Ovary (tissue), 3 donors: ENCODE data around the gene PDE4D.

Experiments
- POLR2A ChIP-seq: fragments of 450-650 bp; IDR thresholded peaks from one replicate; pipeline ENCODE4 v1.6.1; 2017; ENCODE audit warnings: antibody characterized with exemption, mild to moderate bottlenecking, moderate library complexity
- TF ChIP-seq, protein P1 (sequence below), 3 donors: fragments of 450-650 bp in 2 of 3; fragments of 200-600 bp in 1 of 3; IDR thresholded peaks; one replicate each; pipeline versions ENCODE4 v1.5.1 to v1.8.0; 2016 to 2022; ENCODE audit warnings: antibody characterized with exemption in 3 of 3, mild to moderate bottlenecking in 1 of 3
- donor health status: DM: no; HTN: no; CAD: no.

DNA sequence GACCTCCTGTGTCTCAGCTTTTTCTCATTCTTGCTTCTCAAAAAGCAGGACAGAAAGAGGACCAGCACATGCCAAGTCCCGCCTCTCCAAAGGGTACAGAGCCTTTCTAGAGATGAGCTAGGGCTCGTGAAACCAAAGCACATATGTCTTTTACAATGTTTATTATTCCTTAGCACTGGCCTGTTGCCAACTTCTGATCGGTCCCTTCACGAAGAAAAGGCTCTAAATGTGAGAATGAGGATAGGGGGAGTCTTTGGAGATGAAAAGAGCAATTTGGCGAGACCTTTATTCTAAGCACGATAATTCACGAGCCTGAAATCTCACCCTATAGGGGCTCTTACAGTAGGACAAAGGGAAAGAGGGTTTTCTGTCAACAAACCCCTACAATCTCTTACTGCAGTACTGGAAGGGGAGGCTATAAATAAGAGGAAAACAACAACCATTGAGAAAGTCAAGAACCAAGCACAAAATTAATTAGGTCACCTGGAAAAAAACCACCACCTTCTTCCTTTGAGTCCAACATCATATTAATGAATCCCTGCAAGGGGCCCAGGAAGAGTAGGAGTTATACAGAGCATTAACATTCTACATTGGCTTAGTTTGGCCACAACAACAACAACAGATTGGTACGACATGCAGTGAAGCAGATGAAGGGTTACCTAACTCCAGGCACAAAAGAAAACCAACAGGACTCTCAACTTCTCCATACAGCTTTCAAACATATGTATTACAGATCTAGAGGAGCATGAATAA lies 309.5 kb downstream of the PDE4D start:
- TF ChIP-seq, protein P1, sequence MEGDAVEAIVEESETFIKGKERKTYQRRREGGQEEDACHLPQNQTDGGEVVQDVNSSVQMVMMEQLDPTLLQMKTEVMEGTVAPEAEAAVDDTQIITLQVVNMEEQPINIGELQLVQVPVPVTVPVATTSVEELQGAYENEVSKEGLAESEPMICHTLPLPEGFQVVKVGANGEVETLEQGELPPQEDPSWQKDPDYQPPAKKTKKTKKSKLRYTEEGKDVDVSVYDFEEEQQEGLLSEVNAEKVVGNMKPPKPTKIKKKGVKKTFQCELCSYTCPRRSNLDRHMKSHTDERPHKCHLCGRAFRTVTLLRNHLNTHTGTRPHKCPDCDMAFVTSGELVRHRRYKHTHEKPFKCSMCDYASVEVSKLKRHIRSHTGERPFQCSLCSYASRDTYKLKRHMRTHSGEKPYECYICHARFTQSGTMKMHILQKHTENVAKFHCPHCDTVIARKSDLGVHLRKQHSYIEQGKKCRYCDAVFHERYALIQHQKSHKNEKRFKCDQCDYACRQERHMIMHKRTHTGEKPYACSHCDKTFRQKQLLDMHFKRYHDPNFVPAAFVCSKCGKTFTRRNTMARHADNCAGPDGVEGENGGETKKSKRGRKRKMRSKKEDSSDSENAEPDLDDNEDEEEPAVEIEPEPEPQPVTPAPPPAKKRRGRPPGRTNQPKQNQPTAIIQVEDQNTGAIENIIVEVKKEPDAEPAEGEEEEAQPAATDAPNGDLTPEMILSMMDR (IDR thresholded peaks at IDR 0.05): no peak
- no peak for TF ChIP-seq POLR2A
